MM.1S (cell line): ENCODE results near the gene FAM193A.

Source experiments
- DNase-seq: peaks from one replicate; pipeline ENCODE4 v3.0.0-alpha.2; 2015
- H2AFZ ChIP-seq: fragments of 300-600 bp; sonication (generic); 2 replicates; pipeline ENCODE4 v1.6.0; 2016; ENCODE audit warnings: antibody characterized with exemption, low read length
- H3F3A ChIP-seq: fragments of 300-600 bp; sonication (generic); 2 replicates; pipeline ENCODE4 v1.6.1; 2016; ENCODE audit warnings: mild to moderate bottlenecking, antibody characterized with exemption, low read length, moderate library complexity, mixed read lengths; ENCODE audit not compliant: insufficient read depth
- H3K27ac ChIP-seq: fragments of 300-600 bp; sonication (generic); 2 replicates; pipeline ENCODE4 v1.5.1; 2016; ENCODE audit warnings: mild to moderate bottlenecking, low read length
- H3K27me3 ChIP-seq: fragments of 300-600 bp; sonication (generic); replicated peaks from 2 replicates; pipeline ENCODE4 v1.6.0; 2016; ENCODE audit warnings: low read length; ENCODE audit not compliant: insufficient read depth
- H3K36me3 ChIP-seq: fragments of 300-600 bp; sonication (generic); replicated peaks from 2 replicates; pipeline ENCODE4 v1.6.1; 2016; ENCODE audit warnings: mild to moderate bottlenecking, low read length, mixed read lengths; ENCODE audit not compliant: insufficient read depth
- H3K4me1 ChIP-seq: fragments of 300-600 bp; sonication (generic); 2 replicates; pipeline ENCODE4 v1.6.1; 2016; ENCODE audit warnings: low read length, mixed read lengths
- H3K4me2 ChIP-seq: fragments of 300-600 bp; sonication (generic); 2 replicates; pipeline ENCODE4 v1.6.0; 2016; ENCODE audit warnings: low read depth, low read length
- H3K4me3 ChIP-seq: fragments of 300-600 bp; sonication (generic); 2 replicates; pipeline ENCODE4 v1.5.1; 2016; ENCODE audit warnings: low read length, mixed read lengths
- H3K79me2 ChIP-seq: fragments of 300-600 bp; sonication (generic); 2 replicates; pipeline ENCODE4 v1.6.1; 2016; ENCODE audit warnings: mixed run types, low read length, mixed read lengths
- H3K9ac ChIP-seq: fragments of 300-600 bp; sonication (generic); 2 replicates; pipeline ENCODE4 v1.6.1; 2016; ENCODE audit warnings: low read length, mixed read lengths
- H3K9me2 ChIP-seq: fragments of 300-600 bp; sonication (generic); replicated peaks from 2 replicates; pipeline ENCODE4 v1.6.1; 2016; ENCODE audit warnings: mild to moderate bottlenecking, low read length, mixed read lengths; ENCODE audit not compliant: insufficient read depth
- H3K9me3 ChIP-seq: fragments of 300-600 bp; sonication (generic); replicated peaks from 2 replicates; pipeline ENCODE4 v1.6.1; 2016; ENCODE audit warnings: mild to moderate bottlenecking, low read length, mixed read lengths; ENCODE audit not compliant: insufficient read depth
- H4K20me1 ChIP-seq: fragments of 300-600 bp; sonication (generic); 2 replicates; pipeline ENCODE4 v1.6.1; 2016; ENCODE audit warnings: mild to moderate bottlenecking, low read length, moderate library complexity, mixed read lengths; ENCODE audit not compliant: insufficient read depth
- CTCF ChIP-seq: fragments of 300-600 bp; sonication (generic); IDR thresholded peaks from 2 replicates; pipeline ENCODE4 v1.5.1; 2016; ENCODE audit warnings: antibody characterized with exemption, low read length, mixed read lengths
- EZH2 ChIP-seq: fragments of 300-600 bp; sonication (generic); optimal IDR thresholded peaks from 2 replicates; pipeline ENCODE3; 2017; ENCODE audit warnings: low read depth, mild to moderate bottlenecking, antibody characterized with exemption, low read length, mixed read lengths
- EZH2phosphoT487 ChIP-seq: fragments of 300-600 bp; sonication (generic); IDR thresholded peaks from 2 replicates; pipeline ENCODE4 v1.6.1; 2018; ENCODE audit warnings: antibody characterized with exemption, low read length

Gene FAM193A

GRCh38 chr4:2638730-2639129 is 102.3 kb downstream of the FAM193A start:
- no peaks in the 10 kb centered on the region for H3K27me3 ChIP-seq
- DNase-seq = no peak
- TF ChIP-seq CTCF = no peak
- no peak for TF ChIP-seq EZH2phosphoT487
- TF ChIP-seq EZH2 = no peak
- no peaks in the 10 kb centered on the region for H3K36me3 ChIP-seq
- H3K4me3 ChIP-seq = no peak overlapping the region
- no peaks in the 10 kb centered on the region for H3K4me1 ChIP-seq
- H3K9me2 ChIP-seq = no peaks in the 10 kb centered on the region
- H3K27ac ChIP-seq = no peak overlapping the region
- H3K4me2 ChIP-seq = no peak overlapping the region
- no peak overlapping the region for H3K9ac ChIP-seq
- H3K79me2 ChIP-seq = peaks cover 8% of the 10 kb centered on the region
- no peak overlapping the region for H2AFZ ChIP-seq
- H4K20me1 ChIP-seq = no peaks in the 10 kb centered on the region
- H3K9me3 ChIP-seq = no peaks in the 10 kb centered on the region
- H3F3A ChIP-seq = no peaks in the 10 kb centered on the region

GRCh38 chr4:2642968-2643367 is 106.5 kb downstream of the FAM193A start:
- Histone ChIP-seq H3K27ac (no peak overlapping the region), H3K79me2 (peaks cover 4% of the 10 kb centered on the region; the same call in 1 of the 2 replicates), H3K9ac (no peak overlapping the region), H2AFZ (no peak overlapping the region), H3K4me2 (no peak overlapping the region), H3K4me1 (no peaks in the 10 kb centered on the region), H3K36me3 (no peaks in the 10 kb centered on the region), H3F3A (no peaks in the 10 kb centered on the region), H3K9me2 (no peaks in the 10 kb centered on the region), H4K20me1 (no peaks in the 10 kb centered on the region), H3K9me3 (no peaks in the 10 kb centered on the region), H3K4me3 (no peak overlapping the region), H3K27me3 (no peaks in the 10 kb centered on the region)
- DNase-seq = no peak
- TF ChIP-seq EZH2 (no peak), CTCF (no peak), EZH2phosphoT487 (no peak)

- no peaks in the 10 kb centered on the region for H3K36me3 ChIP-seq
- TF ChIP-seq EZH2phosphoT487 (no peak), CTCF (no peak), EZH2 (no peak)
Observed at GRCh38 chr4:2643555-2643954, 107.1 kb downstream of the FAM193A start.

More at GRCh38 chr4:2643555-2643954, 107.1 kb downstream of the FAM193A start:
- Histone ChIP-seq H3K4me1 (no peaks in the 10 kb centered on the region), H3K9me2 (no peaks in the 10 kb centered on the region), H3K27ac (no peak overlapping the region), H3K9me3 (no peaks in the 10 kb centered on the region), H3K4me3 (no peak overlapping the region), H3K27me3 (no peaks in the 10 kb centered on the region), H2AFZ (no peak overlapping the region), H4K20me1 (no peaks in the 10 kb centered on the region), H3F3A (no peaks in the 10 kb centered on the region), H3K79me2 (0 out of 2 replicates have a peak, but pooled peaks cover 3% of the 10 kb centered on the region), H3K4me2 (no peak overlapping the region), H3K9ac (no peak overlapping the region)
- DNase-seq = no peak
